ENCODE measurements around the gene SLC4A1AP. TPM values are rescaled to one million over a fixed set of nuclear protein-coding genes. Genes with fewer than 3 reads are reported as not detected.

The SLC4A1AP gene
- total RNA-seq, 2 experiments from 2014 or later: 22.7 to 23.5 TPM

DNA sequence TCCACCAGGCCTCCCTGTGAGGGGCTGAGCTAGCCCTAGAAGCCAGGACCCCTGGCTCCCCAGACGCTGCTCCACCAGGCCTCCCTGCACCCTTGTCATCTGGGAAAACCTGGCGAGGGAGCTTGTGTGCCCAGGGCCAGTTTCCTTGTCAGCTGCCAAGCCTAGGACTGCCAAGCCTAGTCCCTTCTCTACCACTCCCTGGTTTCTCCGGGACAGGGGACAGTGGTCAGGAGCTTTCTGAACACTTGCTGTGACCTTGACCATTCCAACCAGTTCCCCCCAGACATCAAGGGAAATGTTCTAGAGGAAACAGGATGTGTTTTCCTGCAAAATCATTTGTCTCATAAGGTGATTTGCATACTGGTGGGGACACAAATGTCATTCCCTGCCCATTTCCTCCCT, 66.6 kb downstream of the SLC4A1AP start:
- CTCF ChIA-PET: interaction anchor here (1.2 to 1.5 kb wide), 3 partner anchors 10 to 713 kb away, joined by 3 to 4 read pairs (median 4); no protein-coding TSS in a partner anchor
- POLR2A ChIA-PET: no interaction called here

DNA sequence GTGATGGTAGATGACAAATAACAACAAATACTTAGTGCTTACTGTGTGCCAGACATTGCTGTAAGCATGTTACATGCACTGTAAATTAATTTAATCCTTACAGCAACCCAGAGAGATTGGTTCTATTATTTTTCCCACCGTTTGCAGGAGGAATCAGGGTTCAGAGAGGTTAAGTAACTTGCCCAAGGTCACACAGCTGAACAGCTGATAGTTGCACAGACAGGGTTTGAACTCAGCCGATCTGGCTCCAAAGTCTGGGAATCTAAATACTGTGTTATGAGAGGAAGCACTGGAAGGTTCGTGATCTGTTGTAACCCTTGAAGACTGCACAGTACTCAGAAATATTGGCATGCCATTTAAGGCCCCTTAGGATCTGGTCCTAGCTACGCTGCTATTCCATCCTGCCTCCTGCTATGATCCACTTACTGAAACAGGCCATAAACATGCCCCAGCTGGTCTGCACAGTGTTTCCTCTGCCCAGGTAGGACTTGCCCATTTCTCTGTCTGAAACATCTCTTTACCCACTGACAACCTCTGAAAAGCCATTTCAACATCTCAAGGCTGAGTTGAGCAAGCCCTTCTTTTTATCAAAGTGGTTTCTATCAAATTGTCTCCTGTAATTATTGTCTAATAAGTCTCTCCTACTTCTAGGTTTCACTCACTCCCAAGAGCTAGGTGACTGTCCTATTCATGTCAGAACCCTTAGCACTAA, 67.4 kb downstream of the SLC4A1AP start:
- Mint-ChIP-seq H3K27ac (no peak overlapping the region), H3K27me3 (no peaks in the 10 kb centered on the region), H3K4me1 (peaks cover 26% of the 10 kb centered on the region), H3K4me3 (no peak overlapping the region), H3K36me3 (ENCODE audit: low read depth) (no peaks in the 10 kb centered on the region), H3K9me3 (no peaks in the 10 kb centered on the region)
- CTCF ChIA-PET: interaction anchor here (0.5 to 2.6 kb wide), 3 partner anchors 8 to 314 kb away, joined by 3 to 12 read pairs (median 4); no protein-coding TSS in a partner anchor
- DNase-seq: no peak
- POLR2A ChIA-PET: no interaction called here

More for the DNA sequence above, 66.6 kb downstream of the SLC4A1AP start:
- no peak overlapping the region for H3K27ac Mint-ChIP-seq
- no peaks in the 10 kb centered on the region for H3K9me3 Mint-ChIP-seq
- H3K36me3 Mint-ChIP-seq (ENCODE audit: low read depth): no peaks in the 10 kb centered on the region
- H3K4me3 Mint-ChIP-seq: no peak overlapping the region
- H3K4me1 Mint-ChIP-seq: peaks cover 21% of the 10 kb centered on the region
- no peak for DNase-seq
- no peaks in the 10 kb centered on the region for H3K27me3 Mint-ChIP-seq

DNA sequence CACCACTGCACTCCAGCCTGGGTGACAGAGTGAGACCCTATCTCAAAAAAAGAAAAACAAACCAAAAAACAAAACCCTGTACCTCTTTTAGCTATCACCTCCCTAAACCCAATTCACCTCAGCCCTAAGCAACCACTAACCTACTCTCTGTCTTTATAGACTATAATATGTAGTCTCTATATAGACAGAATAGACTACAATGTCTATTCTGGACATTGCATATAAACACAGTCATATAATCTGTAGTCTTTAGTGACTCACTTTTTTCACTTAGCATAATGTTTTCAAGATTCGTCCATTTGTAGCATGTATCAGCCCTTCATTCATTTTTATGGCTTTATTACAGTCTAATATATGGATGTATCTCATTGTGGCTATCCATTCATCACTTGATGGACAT, 70.6 kb downstream of the SLC4A1AP start:
- H3K4me1 Mint-ChIP-seq: peaks cover 18% of the 10 kb centered on the region
- H3K4me3 Mint-ChIP-seq: no peak overlapping the region
- H3K27ac Mint-ChIP-seq: peak overlapping the region; percentile 31
- CTCF ChIA-PET: no interaction called here
- no peaks in the 10 kb centered on the region for H3K27me3 Mint-ChIP-seq
- no peak for DNase-seq
- no peaks in the 10 kb centered on the region for H3K36me3 Mint-ChIP-seq (ENCODE audit: low read depth)
- H3K9me3 Mint-ChIP-seq: no peaks in the 10 kb centered on the region
- POLR2A ChIA-PET: no interaction called here

DNA sequence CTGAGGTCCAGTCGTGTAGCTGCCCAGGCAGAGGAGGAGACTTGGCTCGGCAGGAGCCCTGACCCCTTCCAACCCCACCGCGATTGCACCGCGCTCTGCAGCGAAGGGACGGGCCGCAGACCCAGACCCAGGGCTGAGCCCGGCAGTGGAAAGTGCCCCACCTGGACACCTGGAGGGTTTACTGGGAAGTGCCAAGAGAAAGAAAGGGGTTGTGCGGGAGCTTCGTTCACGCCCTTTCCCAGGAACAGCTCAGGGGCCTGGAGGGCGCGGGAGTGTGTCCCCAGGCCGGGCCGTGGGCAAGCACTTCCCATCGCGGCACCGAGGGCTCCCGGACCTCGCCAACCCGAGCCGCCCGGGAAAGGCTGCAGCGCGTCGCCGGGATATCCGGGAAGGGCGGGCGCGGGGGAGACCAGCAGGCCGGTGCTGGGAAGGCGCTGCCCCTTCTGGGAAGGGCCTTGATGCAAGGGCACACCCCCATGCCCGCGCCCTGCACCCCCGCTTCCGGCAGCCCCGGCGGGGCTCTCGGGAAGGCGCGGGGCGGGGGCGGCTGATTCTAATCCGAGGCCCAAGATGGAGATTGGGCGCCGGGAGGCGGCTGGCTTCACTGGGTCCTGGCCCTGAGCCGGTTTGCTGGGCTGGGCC, 71.7 kb downstream of the SLC4A1AP start:
- Mint-ChIP-seq H3K36me3 (ENCODE audit: low read depth) (no peaks in the 10 kb centered on the region), H3K9me3 (no peaks in the 10 kb centered on the region), H3K4me1 (peaks cover 17% of the 10 kb centered on the region), H3K27ac (peak overlapping the region; percentile 72), H3K27me3 (no peaks in the 10 kb centered on the region), H3K4me3 (peak overlapping the region; percentile 19)
- CTCF ChIA-PET: interaction anchor here (1.2 kb wide), 1 partner anchor 12 kb away, joined by 3 read pairs; no protein-coding TSS in a partner anchor
- POLR2A ChIA-PET: no interaction called here
- peak; percentile 30 for DNase-seq

DNA sequence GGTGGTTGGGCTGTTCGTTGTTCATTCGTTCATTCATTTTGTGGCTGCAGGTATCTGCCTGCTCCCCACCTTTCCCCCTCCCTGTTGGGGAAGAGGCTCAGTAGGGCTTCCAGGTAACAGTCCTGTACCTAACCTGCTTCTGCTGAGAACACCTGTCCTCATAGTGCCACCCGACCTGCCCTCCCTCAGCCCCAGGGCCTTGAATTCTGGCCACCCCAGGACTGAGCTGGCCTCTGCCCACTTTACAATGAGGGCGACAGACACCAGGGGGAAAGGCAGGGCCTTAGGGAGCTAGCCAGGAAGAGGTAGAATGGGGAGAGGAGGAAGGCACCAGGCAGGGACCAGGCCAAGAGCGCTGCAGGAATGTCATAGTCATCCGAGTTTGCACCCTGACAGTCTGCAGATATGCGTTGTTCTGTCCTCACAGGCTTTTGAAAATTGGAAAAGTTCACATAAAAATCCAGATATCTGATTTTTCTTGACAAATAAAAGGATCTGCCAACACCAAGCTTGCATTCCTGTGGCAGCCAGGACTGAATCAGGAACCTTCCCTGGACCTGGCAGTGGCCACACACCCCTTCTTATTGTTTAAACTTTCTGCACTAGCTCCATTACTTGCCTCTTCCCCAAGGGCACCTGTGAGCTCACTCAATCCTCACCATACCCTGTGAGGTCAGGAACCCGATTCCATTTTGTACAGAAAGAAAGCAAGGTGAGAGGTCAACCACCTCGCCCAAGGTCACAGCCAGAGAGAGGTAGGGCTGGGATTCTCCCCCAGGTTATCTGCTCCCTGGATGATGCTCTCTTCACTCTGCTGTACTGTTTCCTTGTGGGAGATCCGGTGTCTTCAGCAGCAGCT, 72.6 kb downstream of the SLC4A1AP start:
- Mint-ChIP-seq H3K4me1 (peaks cover 17% of the 10 kb centered on the region), H3K36me3 (ENCODE audit: low read depth) (no peaks in the 10 kb centered on the region), H3K4me3 (peak overlapping the region; percentile 19), H3K9me3 (no peaks in the 10 kb centered on the region), H3K27me3 (no peaks in the 10 kb centered on the region), H3K27ac (peak overlapping the region; percentile 72)
- ChIA-PET CTCF (interaction anchor here (1.0 to 1.4 kb wide), 2 partner anchors 16 to 18 kb away, joined by 3 to 4 read pairs; no protein-coding TSS in a partner anchor), POLR2A (no interaction called here)
- DNase-seq: no peak

DNA sequence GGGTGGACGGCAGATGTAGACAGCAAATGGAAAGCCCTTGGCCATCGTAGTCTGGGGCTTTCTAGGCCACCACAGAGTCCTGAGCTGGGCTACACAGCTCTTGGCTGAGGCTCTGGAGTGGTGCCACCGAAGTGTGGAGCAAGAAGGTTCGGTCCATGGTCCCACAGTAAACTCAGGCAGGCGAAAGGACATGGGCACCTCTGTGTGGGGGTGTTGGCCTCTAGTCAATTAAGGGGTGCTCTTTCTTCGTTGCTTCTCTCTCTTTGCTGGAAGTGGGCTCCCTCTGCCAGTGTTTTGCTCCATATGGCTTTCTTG, 73.2 kb downstream of the SLC4A1AP start:
- Mint-ChIP-seq H3K36me3 (ENCODE audit: low read depth) (no peaks in the 10 kb centered on the region), H3K4me1 (peaks cover 17% of the 10 kb centered on the region), H3K27ac (peak overlapping the region; percentile 58), H3K27me3 (no peaks in the 10 kb centered on the region), H3K9me3 (no peaks in the 10 kb centered on the region), H3K4me3 (no peak overlapping the region)
- CTCF ChIA-PET: interaction anchor here (1.0 to 1.5 kb wide), 3 partner anchors 15 to 33 kb away, joined by 3 to 5 read pairs (median 4); no protein-coding TSS in a partner anchor
- POLR2A ChIA-PET: no interaction called here
- DNase-seq: no peak

DNA sequence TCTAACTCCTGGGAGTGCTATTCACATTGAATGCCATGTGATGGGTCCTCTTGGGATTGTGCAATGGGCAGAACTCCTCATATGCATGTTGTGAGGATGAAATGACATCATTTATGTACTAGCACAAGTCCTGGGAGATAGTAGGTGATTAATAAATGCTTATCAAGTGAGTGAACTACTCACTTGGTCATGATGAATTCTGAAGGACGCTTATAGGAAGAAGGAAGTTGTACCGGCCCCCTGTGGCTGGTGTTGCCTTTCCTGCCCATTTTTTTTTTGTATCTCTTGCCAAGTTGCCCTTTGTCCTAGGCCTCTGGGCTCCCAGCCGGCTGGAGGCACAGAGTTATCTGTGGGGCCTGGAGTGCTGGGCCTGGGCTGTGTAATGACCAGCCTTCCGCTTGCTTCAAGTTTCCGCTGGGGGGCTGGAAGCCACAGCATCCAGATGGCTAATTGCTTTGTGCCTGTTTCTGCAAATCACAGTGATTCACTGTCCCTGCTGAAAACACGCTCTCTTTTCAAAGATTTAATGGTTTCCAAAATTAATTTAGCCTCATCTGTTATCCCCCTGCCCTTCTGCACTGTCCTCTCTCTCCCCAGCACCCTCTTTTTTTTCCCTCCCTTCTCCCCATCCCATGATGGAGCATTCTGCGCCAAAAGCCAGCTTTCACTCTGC, 74.1 kb downstream of the SLC4A1AP start:
- H3K36me3 Mint-ChIP-seq (ENCODE audit: low read depth): no peaks in the 10 kb centered on the region
- H3K4me1 Mint-ChIP-seq: peaks cover 17% of the 10 kb centered on the region
- H3K27ac Mint-ChIP-seq: no peak overlapping the region
- H3K9me3 Mint-ChIP-seq: no peaks in the 10 kb centered on the region
- H3K27me3 Mint-ChIP-seq: no peaks in the 10 kb centered on the region
- DNase-seq: no peak
- no peak overlapping the region for H3K4me3 Mint-ChIP-seq
- ChIA-PET CTCF (interaction anchor here (1.4 to 1.5 kb wide), 2 partner anchors 14 to 34 kb away, joined by 3 to 5 read pairs; no protein-coding TSS in a partner anchor), POLR2A (no interaction called here)

DNA sequence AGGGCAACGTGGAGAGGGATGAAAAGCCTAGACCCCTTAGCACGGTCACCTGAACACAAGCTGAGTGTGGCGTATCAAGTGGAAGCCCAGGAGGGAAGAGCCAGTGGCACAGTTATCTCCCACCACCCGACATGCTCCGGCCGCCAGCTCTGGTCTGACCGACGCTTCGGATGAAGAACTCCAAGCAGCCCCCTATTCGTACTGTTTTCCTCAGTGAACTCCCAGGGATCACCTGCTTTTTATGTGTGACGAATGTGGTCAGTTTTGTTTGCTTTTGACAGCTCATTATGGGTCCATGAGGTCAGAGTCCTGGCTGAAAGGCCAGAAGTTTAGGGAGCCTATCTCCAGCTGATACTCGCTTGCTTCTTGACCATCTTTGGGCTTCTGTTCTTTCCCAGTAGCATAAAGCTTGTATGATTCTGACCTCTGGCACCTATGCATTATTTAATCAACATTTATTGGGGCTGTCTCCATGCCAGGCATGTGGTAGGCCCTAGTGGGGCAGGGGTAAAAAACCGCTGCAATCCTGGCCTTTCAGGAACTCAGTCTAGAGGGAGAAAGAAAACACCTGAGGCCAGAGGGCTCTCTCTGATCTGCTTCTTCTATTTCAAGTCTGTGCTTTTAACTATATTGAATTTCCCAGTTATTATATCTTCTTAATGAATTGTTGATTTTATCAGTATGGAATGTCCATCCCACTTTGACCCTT, 74.8 kb downstream of the SLC4A1AP start:
- H3K4me1 Mint-ChIP-seq: peaks cover 17% of the 10 kb centered on the region
- ChIA-PET POLR2A (no interaction called here), CTCF (interaction anchor here (1.5 kb wide), 1 partner anchor 35 kb away, joined by 5 read pairs; no protein-coding TSS in a partner anchor)
- no peaks in the 10 kb centered on the region for H3K27me3 Mint-ChIP-seq
- DNase-seq: no peak
- H3K4me3 Mint-ChIP-seq: no peak overlapping the region
- no peak overlapping the region for H3K27ac Mint-ChIP-seq
- no peaks in the 10 kb centered on the region for H3K9me3 Mint-ChIP-seq
- no peaks in the 10 kb centered on the region for H3K36me3 Mint-ChIP-seq (ENCODE audit: low read depth)

DNA sequence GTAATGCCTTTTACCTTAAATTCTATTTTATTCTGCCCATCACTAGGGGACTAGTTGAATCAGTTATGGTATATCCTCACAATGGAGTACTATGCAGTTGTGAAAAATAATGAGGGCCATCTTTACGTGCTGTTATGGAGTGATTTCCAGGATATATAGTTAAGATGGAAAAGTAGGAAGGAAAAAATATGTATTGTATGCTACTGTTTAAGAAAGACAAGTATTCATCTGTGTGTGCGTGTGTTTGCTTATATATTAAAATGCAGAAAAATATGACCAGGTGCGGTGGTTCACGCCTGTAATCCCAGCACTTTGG, 75.3 kb downstream of the SLC4A1AP start:
- POLR2A ChIA-PET: interaction anchor here (0.7 kb wide), 1 partner anchor 599 kb away, joined by 3 read pairs; no protein-coding TSS in a partner anchor

DNA sequence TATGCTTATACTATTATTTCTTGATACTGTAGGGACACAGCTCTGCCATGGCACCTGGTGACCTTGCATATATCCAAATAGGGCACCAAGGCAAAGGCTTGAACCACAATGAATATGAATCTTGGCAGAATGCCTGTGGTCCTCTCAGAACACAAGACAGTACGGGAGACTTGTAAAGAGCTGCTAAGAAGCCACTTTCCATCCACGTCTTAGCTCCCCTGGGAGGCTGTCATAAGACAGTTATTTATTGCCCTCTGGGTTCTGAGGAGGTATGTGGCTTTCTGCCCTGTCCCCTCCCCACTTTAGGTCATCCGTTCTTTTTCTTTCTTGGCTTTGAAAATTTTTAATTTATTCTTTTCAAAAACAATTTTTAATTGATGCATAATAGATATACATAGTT, 78.0 kb downstream of the SLC4A1AP start:
- Mint-ChIP-seq H3K36me3 (ENCODE audit: low read depth) (no peaks in the 10 kb centered on the region), H3K27me3 (peaks cover 6% of the 10 kb centered on the region), H3K27ac (no peak overlapping the region), H3K9me3 (no peaks in the 10 kb centered on the region), H3K4me3 (no peak overlapping the region), H3K4me1 (peaks cover under 1% of the 10 kb centered on the region)
- DNase-seq: no peak
- POLR2A ChIA-PET: no interaction called here
- CTCF ChIA-PET: interaction anchor here (0.5 to 1.3 kb wide), 4 partner anchors 9 to 669 kb away, joined by 3 to 4 read pairs (median 4); no protein-coding TSS in a partner anchor

More for the DNA sequence above, 75.3 kb downstream of the SLC4A1AP start:
- peaks cover 17% of the 10 kb centered on the region for H3K4me1 Mint-ChIP-seq
- H3K27me3 Mint-ChIP-seq: no peaks in the 10 kb centered on the region
- no peak overlapping the region for H3K4me3 Mint-ChIP-seq
- H3K27ac Mint-ChIP-seq: no peak overlapping the region
- no peaks in the 10 kb centered on the region for H3K36me3 Mint-ChIP-seq (ENCODE audit: low read depth)
- CTCF ChIA-PET: no interaction called here
- DNase-seq: no peak
- H3K9me3 Mint-ChIP-seq: no peaks in the 10 kb centered on the region

DNA sequence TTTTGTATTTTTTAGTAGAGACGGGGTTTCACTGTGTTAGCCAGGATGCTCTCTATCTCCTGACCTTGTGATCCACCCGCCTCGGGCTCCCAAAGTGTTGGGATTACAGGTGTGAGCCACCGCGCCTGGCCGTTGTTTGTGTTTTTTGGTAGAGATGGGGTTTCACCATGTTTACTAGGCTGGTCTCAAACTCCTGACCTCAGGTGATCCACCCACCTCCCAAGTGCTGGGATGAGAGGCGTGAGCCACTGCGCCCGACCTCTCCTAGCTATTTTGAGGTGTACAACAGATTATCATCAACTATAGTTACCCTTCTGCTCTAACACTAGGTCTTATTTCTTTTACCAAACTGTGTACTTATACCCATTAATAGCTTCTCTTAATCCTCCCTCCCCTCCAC, 78.9 kb downstream of the SLC4A1AP start:
- Mint-ChIP-seq H3K27me3 (peaks cover 6% of the 10 kb centered on the region), H3K4me1 (no peaks in the 10 kb centered on the region), H3K36me3 (ENCODE audit: low read depth) (no peaks in the 10 kb centered on the region), H3K4me3 (no peak overlapping the region), H3K27ac (no peak overlapping the region), H3K9me3 (no peaks in the 10 kb centered on the region)
- ChIA-PET POLR2A (no interaction called here), CTCF (interaction anchor here (1.3 kb wide), 1 partner anchor 10 kb away, joined by 3 read pairs; no protein-coding TSS in a partner anchor)
- DNase-seq: no peak
